ENCODE results near the gene TXNIP.
A peak's percentile ranks its signal among the peaks of the same experiment; 100 is the strongest.

TXNIP gene

DNA sequence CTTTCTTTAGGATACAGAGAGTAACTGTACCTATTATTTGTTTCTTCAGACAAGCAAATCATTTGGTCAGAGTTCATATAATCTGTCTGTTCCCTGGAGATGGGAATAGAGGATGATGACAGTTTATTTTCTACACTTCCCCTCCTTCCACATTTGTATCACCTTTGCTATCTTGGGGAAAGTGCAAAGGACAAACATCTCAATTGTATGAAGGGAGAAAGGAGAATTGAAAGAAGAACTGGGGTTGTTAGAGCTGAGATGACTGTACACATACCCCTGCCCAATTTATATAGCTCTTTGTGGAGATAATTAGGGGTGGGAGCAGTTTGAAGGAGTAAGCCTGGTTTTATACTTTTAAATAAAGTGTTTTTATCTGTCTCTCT is 17.9 kb downstream of the TXNIP start:
- DNase-seq (ENCODE audit: insufficient read length, low spot score) (no peak), FAIRE-seq (no peak)
- TF ChIP-seq, protein P1, sequence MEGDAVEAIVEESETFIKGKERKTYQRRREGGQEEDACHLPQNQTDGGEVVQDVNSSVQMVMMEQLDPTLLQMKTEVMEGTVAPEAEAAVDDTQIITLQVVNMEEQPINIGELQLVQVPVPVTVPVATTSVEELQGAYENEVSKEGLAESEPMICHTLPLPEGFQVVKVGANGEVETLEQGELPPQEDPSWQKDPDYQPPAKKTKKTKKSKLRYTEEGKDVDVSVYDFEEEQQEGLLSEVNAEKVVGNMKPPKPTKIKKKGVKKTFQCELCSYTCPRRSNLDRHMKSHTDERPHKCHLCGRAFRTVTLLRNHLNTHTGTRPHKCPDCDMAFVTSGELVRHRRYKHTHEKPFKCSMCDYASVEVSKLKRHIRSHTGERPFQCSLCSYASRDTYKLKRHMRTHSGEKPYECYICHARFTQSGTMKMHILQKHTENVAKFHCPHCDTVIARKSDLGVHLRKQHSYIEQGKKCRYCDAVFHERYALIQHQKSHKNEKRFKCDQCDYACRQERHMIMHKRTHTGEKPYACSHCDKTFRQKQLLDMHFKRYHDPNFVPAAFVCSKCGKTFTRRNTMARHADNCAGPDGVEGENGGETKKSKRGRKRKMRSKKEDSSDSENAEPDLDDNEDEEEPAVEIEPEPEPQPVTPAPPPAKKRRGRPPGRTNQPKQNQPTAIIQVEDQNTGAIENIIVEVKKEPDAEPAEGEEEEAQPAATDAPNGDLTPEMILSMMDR (IDR thresholded peaks at IDR 0.05; ENCODE audit: insufficient read depth, missing control alignments), result no peak

- peak; percentile 6 for FAIRE-seq
- TF ChIP-seq, protein P1 (IDR thresholded peaks at IDR 0.05; ENCODE audit: insufficient read depth, missing control alignments), result peak; percentile 99
- DNase-seq (ENCODE audit: insufficient read length, low spot score), result peak; percentile 90
Measured at GRCh38 chr1:145977486-145978470, 18.6 kb downstream of the TXNIP start.

GRCh38 chr1:145977016-145977415 is 19.4 kb downstream of the TXNIP start:
- TF ChIP-seq, protein P1 (IDR thresholded peaks at IDR 0.05; ENCODE audit: insufficient read depth, missing control alignments), result no peak
- FAIRE-seq, result no peak
- DNase-seq (ENCODE audit: insufficient read length, low spot score), result no peak

GRCh38 chr1:145975216-145975615 is 21.2 kb downstream of the TXNIP start:
- FAIRE-seq (no peak), DNase-seq (ENCODE audit: insufficient read length, low spot score) (no peak)
- TF ChIP-seq, protein P1 (IDR thresholded peaks at IDR 0.05; ENCODE audit: insufficient read depth, missing control alignments), result no peak

GRCh38 chr1:145974721-145975120 is 21.7 kb downstream of the TXNIP start:
- TF ChIP-seq, protein P1 (IDR thresholded peaks at IDR 0.05; ENCODE audit: insufficient read depth, missing control alignments), result no peak
- FAIRE-seq (no peak), DNase-seq (ENCODE audit: insufficient read length, low spot score) (no peak)

- TF ChIP-seq, protein P1 (IDR thresholded peaks at IDR 0.05; ENCODE audit: insufficient read depth, missing control alignments), result no peak
- no peak for DNase-seq (ENCODE audit: insufficient read length, low spot score)
- no peak for FAIRE-seq
Measured at GRCh38 chr1:145972580-145972979, 23.8 kb downstream of the TXNIP start.

DNA sequence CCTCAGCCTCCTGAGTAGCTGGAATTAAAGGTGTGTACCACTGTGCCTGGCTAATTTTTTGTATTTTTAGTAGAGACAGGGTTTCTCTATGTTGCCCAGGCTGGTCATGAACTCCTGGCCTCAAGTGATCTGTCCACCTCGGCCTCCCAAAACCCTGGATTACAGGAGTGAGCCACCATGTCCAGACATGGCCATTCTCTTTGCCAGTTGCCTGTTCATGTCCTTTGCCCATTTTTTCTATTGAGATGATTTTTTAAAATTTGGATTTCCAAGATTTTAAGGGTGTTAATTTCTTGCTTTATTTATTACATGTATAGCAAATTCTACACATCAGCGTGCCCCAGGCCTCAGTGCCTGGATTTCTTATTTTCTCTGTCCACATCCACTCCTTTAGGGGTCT is 29.1 kb downstream of the TXNIP start:
- TF ChIP-seq, protein P1 (IDR thresholded peaks at IDR 0.05; ENCODE audit: insufficient read depth, missing control alignments), result no peak
- no peak for FAIRE-seq

More for the DNA sequence above, 29.1 kb downstream of the TXNIP start:
- DNase-seq (ENCODE audit: insufficient read length, low spot score), result no peak
